ENCODE results near the gene PLEK2.

- TF ChIP-seq FOS (IDR thresholded peaks at IDR 0.05; ENCODE audit: borderline replicate concordance, insufficient read depth, low read length): no peak
- TF ChIP-seq CTCF (IDR thresholded peaks at IDR 0.05; ENCODE audit: extremely low read depth in 1 of 2, insufficient read depth in 1 of 2, low read depth in 1 of 2, low read length in 2 of 2): peak; percentile 81 to 98
- no peak for TF ChIP-seq EZH2 (IDR thresholded peaks at IDR 0.05; ENCODE audit: borderline replicate concordance, low read depth, low read length, severe bottlenecking)
- peak; percentile 75 for TF ChIP-seq POLR2A (IDR thresholded peaks at IDR 0.05; ENCODE audit: low read depth, low read length)
- no peak for TF ChIP-seq JUN (IDR thresholded peaks at IDR 0.05; ENCODE audit: borderline replicate concordance, insufficient read depth, insufficient read length, low read depth)
- TF ChIP-seq MAX (IDR thresholded peaks at IDR 0.05; ENCODE audit: insufficient read depth, insufficient read length): peak; percentile 89
Measured at GRCh38 chr14:67359775-67360469, 52.0 kb downstream of the PLEK2 start, which contains the start of the genes ATP6V1D and EIF2S1.
